Stimulated activated CD8-positive, alpha-beta memory T cell treated with anti-CD3 and anti-CD28 coated beads, Interleukin-7, amount 100 ng/mL, for 48 hours (primary cell): ENCODE measurements around the gene NPFF.
"Not testable (repeated sequence)": the region's sequence is repeated elsewhere in the genome, so short reads cannot be mapped to it uniquely, and the experiment has no call there.

Source experiments
- DNase-seq, 2 donors: peaks; one replicate each; pipeline ENCODE4 v3.0.0-alpha.2; 2020; ENCODE audit warnings: low read depth in 1 of 2; ENCODE audit errors: extremely low read depth in 1 of 2

The NPFF gene

GRCh38 chr12:53506881-53507602 is at the start of gene NPFF:
NPFF (minus strand) TSS chr12:53507484; CDS start chr12:53507474, 10 bp downstream.
- no peak for DNase-seq

DNA sequence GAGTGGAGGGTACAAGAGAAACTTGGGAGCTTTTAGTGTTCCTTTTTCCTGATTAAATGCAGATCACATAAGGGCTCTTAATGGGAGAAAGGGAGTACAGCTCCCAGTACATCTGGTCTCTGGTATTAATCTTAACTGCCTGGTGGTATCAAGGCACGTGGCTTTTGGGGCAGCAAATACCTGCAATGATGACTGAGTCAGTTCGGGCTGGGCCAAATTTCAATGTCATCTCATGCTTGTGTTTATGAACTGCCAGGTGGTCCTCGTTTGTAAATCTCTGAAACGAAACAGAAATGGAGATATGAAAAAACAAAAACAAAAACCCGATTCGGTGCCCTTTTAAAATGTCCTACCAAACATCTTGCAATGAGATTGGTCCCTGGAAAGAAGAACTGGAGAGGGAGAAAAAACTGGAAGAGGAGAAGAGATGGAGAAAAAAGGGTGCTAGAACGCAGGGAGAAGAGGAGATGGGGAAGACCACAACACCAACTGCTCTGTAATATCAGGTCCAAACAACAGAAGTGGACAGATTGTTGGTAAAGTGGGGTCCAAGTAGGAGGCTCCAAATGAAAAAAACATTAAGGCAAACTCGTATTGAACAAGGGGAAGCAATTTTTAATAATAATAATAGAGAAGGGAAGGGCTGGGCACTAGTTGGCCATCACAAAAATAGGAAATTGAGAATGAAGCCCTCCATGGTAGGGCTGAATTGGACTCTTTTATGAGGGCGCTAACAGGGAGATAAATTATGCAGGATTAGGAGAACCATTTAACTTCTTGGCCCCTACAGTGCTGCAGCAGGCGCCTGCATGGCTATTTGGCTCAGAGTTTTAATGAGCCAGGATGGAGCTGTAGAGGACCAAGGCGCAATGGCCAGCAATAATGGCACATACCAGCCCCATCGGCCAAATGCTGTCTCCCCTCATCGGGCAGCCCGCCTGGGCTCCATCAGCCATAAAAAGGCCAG is 45.4 kb upstream of the NPFF start:
- no peak for DNase-seq

DNA sequence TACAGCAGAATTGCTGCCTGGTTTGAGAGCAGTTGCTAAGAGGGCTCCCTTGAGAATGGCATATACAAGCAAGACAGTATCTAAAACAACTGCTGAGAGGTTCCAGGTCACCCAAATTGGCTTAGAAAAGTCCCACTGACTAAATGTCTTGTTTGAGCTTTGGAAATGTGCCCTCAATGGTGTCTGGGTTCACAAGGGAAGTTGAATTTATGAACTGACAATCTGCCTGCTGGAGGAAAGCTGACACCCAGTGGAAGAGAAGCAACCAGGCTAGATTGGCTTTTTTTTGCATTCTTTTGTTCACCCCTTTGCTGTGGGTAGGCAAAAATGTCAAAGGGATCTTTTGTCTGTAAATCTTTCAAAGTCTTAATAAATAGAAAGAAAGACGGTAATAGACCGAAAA is 44.6 kb upstream of the NPFF start:
- no peak for DNase-seq

DNA sequence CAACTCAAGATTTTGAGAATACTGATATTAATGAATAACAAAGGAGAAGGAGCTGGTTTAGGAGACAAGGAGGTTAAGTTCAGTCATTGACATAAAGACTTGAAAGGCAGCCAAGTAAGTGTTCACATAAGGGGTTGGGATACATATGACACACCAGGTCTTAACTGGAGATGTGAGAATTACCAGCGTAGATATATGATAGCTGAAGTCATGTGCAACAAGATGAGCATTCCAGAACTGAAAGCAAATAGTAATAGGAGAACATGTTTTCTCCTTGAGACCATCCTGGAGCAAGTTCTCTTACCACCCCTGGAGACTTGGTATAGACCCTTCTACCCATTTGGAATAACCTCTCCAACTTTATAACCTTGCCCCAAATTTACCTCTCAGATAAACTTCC is 43.3 kb upstream of the NPFF start:
- DNase-seq = no peak

GRCh38 chr12:53550131-53550530 is 42.8 kb upstream of the NPFF start:
- not testable (repeated sequence) for DNase-seq

GRCh38 chr12:53548354-53548753 is 41.1 kb upstream of the NPFF start:
- DNase-seq = not testable (repeated sequence)

DNA sequence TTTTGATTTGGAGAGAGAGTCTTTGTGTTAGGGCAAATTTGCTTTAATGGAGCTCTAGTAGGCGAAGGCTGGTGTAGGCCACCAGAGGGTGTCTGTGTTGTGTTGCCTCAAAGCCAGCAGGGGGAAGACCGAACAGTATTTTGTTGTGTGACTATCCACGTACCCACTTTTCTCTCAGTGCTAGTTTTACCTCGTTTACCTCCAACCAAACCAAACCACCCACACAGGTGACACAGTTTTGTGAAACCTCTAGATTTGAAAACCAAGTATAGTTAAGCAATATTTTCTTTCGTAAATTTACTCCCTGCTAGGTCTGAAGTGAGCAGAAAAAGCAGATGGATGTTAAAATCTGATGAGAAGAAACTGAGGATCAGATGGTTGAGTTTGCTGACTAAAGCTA is 36.3 kb upstream of the NPFF start:
- DNase-seq = peak; percentile 6 to 42

- DNase-seq = no peak
Observed at GRCh38 chr12:53539526-53539925, 32.2 kb upstream of the NPFF start.

GRCh38 chr12:53538209-53538689 is 31.0 kb upstream of the NPFF start:
- no peak for DNase-seq

- no peak for DNase-seq
Observed at GRCh38 chr12:53536962-53537361, 29.7 kb upstream of the NPFF start.

DNA sequence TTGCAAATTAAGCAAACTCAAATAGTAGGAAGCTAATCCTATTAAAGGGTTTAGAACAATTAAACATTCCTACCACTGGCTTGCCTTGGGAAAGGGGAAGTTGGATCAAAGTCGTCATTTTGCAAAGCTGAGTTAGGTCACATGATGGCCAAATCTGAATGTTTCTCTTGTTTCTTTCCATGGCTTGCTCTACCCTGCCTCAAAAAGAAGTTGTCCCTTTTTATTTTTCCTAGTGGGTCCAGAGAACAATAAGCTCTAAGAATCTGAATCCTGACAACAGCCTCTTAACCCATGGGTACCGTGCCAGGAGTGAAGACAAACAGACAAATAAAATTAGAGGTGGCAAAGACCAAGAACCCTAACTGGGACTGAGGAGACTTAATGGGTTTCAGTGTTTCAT is 26.2 kb upstream of the NPFF start:
- DNase-seq = no peak

GRCh38 chr12:53532524-53533445 is 25.5 kb upstream of the NPFF start:
- no peak for DNase-seq

DNA sequence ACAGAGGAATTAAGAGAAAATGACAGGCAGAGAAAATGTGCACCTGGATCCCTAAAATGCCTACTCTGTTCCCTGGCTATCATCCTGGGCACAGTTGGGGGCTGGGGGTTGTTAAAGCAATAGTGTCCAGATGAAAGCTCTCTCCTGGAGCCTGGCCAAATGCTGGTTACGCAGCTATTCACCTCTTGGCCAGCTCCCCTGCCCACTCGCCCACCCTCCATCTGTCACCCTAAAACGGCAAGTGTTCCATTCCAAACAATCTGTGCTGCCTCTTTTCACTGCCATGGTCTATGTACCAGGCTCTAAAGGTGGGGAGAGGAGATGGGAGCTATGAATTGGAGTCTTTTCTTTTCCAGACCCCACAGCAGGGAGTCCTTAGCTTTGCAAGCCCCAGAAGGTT is 24.7 kb upstream of the NPFF start:
- no peak for DNase-seq

DNA sequence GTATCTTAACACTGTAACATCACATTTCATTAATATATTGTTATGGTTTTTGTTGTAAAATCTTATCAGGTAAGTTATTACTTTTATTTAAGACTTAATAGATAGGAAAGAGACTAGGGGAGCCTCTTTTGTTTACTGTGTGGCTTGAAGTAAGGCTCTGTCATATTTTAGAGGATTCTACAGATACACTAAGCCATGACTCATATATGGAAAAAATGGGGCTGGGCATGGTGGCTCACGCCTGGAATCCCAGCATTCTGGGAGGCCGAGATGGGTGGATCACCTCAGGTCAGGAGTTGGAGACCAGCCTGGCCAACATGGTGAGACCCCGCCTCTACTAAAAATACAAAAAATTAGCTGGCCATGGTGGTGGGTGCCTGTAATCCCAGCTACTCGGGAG is 23.6 kb upstream of the NPFF start:
- DNase-seq = no peak

GRCh38 chr12:53530061-53530460 is 22.8 kb upstream of the NPFF start:
- no peak for DNase-seq

DNA sequence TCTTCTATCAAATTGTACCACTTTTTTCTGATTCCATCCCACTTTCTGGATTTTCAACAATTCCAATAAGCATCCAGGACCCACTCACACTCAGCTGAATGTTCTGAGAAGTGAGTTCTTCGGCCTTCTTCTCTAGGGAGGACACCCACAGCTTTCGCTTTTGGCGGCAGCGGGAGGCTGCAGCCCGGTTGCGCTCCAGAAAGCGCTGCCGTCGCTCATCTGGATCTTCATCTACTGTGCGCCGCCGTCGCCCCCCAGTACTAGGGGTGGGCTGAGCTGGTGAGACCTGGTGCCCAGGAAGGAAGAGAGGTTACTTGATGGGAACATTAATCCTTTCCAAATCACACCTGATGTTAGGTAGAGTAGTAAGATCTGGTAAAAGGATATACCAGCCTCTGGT is 17.2 kb upstream of the NPFF start:
- no peak for DNase-seq

- DNase-seq = no peak
Observed at GRCh38 chr12:53523131-53523530, 15.8 kb upstream of the NPFF start.

- DNase-seq = no peak
Observed at GRCh38 chr12:53518381-53518780, 11.1 kb upstream of the NPFF start.

DNA sequence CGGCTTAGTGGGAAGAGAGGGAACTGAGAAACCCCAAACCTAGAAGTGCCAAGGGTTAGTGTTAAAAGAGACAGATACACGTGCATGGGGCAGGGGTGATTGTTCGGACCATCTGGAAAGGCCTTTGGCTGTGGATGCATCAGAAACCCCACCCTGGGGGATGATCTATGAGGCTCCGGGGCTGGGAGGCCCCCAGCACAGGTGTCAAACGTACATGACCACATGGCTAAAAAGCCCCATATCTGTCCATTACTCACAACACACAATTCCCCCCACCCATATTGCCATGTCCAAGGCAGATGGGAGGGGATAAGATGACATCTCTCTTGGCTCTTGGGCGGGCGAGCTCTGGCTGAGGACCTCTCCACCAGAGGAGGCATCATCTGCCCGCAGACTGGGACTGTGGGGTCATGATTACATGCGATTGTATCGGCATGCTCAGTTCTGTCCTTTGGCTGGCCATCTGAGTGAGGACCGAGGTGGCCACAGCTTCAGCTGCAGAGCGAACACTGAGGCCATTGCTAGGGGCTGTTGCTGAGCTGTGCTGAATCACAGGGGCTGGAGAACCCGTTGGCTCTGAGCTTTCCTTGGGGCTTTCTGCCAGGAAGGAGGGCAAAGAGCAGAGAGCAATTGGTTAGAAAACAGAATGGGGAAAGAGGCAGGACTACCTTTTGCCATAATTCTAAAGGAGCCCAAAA is 9.6 kb upstream of the NPFF start:
- DNase-seq = no peak

DNA sequence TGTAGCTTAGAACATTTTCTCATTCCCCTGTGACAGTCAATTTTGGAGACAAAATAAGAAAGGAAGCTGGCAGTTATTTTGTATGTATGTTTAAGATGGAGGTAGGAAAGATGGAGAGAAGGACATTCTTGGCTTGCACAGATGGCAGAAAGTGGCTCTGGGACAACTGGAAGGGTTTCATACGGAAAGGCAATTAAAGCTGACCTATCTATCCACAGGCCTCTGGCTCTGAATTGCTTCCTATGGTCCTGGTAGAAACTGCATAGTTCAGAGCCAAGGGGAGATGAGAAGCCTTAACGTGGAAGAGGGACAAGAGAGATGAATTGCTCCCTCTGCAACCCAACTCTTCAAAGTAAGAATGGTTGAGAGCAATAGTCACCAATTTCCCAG is 8.0 kb upstream of the NPFF start:
- no peak for DNase-seq
